ENCODE data around the gene HSPB3. TPM values are rescaled to one million over a fixed set of nuclear protein-coding genes. Genes with fewer than 3 reads are reported as not detected.

The HSPB3 gene
- total RNA-seq, 1 donor from 2014 or later, result not detected

Other genes with a start within 250 kb of the HSPB3 start
- gene ARL15, start 145.1 kb upstream of the HSPB3 start, total RNA-seq, result 30.8 TPM
- 33.6 TPM for gene SNX18, start 62.1 kb downstream of the HSPB3 start, total RNA-seq

All from lower lobe of right lung (tissue), 1 donor.